CD4-positive, alpha-beta T cell treated with Interleukin-15 for 1 hour (primary cell): ENCODE measurements around the gene SIAE.
"Not testable (repeated sequence)": the region's sequence is repeated elsewhere in the genome, so short reads cannot be mapped to it uniquely, and the experiment has no call there.

ENCODE experiments used
- DNase-seq: peaks from one replicate; pipeline ENCODE4 v3.0.0-alpha.2; 2020

Gene SIAE

DNA sequence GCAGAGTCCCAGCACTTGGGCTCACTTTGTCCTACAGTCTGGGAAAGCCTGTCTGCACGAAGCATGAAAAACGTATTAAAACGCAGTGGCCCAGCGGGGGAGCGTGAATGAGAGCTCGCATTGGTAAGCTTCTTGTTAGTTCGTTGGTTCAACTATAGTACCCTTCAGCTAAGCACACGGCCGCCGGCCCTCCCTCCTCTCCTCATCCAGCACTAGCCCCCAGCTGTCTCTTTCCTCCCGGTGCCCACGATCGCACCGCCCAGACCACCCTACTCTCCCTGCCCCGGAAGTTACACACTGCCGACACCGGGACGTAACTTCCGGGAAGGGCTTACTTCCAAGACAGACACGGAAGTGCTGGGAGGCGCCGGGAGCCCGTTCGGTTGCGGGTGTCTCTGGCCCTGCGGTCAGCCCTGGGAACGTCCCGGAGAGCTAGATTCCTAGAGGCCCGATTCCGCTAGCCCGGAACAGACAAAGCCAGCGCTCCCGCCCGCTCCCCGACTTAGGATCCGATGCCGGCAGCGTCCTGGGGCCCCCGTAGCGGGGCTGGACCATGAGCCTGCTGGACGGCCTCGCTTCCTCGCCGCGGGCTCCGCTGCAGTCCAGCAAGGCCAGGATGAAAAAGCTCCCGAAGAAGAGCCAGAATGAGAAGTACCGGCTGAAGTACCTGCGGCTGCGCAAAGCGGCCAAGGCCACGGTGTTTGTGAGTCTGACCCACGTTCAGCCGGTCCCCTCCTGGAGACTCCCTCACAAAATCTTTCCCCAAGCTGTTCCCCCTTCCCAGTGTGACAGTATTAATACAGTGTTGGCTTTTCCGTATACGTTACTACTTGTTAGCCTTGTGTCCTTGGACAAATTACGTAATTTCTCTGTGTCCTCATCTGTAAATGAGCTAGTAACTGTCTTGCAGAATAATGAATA is 50.7 kb downstream of the SIAE start, which contains the start of gene TBRG1:
TBRG1 (plus strand) TSS at position 334 of the 921 bp plus-strand sequence; CDS start at position 554, 220 bp downstream.
- DNase-seq, result peak; percentile 86

DNA sequence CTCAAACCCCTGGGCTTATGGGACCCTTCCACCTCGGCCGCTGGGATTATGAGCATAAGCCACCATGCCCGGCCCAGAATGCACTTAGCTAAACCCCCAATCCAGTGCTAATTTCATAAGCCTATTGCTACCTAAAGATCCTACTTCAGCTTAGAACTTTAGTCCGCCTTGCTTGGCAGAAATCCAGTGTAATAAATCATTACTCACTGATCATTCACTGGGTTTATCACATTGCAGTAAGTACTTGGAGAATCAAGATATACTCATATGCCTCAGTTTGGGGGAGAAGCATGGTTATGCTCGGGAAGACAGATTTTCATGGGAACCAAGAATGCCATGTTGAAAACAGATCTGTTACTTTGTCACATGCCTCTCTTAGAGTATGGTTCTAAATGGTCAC is 54.7 kb downstream of the SIAE start:
- no peak for DNase-seq

DNA sequence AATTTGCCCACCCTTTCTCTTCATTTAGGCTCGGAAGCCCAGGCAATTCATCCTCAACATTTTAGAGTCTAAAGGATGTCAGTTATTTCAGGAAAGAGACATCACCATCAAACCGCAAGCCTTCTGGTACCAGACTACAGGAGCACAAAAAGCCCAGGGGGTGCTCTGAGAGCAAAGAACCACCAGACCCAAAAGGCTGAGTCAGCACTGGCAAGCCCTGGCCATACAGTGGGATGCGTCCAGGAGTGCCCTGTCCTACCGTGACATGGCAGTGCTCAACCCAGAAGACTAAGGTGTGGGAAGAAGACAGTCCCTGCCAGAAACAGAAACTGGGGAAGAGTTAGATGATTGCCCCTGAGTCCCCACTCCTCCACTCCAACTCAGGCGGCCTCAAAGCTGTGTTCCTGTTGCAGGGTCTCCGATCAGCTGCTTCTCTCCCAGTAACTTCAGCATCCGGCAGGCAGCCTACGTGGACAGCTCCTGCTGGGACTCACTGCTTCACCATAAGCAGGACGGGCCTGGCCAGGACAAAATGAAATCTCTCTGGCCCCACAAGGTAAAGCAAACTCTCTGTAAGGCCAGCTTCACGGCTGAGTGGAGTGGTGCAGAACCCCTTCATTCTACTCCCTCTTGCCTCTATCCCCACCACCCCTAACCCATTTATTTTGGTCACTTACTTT is 60.8 kb downstream of the SIAE start:
- DNase-seq, result no peak

DNA sequence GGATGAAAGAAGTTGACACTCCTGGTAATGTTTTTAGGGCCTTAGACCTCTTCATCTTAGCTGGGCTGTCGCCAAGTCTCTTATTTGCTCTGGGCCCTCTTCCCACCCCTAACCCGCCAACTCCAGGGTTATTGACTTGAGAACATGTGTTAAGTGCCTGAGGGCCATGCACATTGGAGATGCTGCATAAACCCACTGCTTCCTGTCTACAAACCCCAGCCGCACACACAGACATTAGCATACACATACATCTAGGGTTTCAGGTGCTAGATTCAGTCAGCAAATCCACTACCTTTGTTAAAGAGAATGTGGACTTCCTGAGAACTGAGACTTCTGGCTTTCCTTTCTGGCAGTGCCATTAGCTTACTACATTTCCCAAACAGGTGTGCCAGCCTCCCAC is 61.5 kb downstream of the SIAE start:
- no peak for DNase-seq

DNA sequence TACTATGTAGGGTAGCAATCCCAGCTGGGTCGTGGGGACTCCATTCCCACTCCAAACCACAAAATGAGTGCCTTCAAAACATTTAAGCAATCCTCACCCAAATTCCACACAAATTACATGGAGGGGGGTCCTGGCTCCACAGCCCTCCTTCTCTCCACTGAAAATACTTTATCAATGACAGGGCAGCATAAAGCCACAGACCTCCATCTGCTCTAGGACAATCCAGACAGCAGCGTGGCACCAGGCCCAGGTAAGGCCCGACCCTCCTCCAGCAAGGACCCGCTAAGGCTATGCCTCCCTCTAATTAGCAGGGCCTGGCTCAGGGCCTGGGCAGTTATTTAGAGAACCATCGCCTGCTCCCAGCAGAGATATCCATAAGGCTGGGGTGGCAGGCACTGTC is 62.5 kb downstream of the SIAE start, which contains the start of gene PANX3:
PANX3 (plus strand) TSS at position 365 of the 400 bp plus-strand sequence. CDS start 129 bp downstream, outside the sequence.
- no peak for DNase-seq

DNA sequence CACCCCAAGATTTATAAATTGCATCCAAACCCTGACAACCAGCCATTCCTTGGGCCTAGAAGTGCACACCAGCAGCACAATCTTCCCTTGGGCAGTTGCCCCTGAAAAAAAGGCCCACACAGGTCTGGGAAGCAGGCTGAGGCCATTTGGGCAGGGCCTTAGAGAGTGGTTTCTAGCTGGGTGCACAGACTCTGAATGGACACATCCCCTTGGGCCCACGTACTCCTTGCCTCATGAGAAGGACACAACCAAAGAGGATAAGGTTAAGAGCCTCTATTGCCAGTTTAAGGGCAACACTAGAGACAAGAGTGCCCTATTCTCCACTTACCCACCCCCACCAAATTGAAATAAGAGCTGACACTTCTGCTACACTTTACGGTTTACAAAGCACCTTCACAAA is 63.2 kb downstream of the SIAE start:
- no peak for DNase-seq

DNA sequence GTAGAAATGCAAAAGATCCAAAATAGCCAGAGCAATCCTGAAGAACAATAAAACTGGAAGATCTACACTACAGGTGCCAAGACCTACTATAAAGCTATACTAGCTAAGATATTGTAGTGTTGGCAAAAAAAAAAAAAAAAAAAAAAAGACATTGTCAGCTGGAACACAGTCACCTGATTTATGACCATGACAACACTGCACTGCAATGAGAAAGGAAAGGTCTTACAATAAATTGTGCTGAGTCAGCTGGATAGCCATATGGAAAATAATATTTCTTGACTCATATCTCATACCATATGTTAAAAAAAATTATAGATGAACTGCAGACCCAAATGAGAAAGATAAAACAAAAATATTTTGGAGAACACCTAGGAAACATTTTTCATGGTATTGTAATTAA is 65.4 kb downstream of the SIAE start:
- no peak for DNase-seq

DNA sequence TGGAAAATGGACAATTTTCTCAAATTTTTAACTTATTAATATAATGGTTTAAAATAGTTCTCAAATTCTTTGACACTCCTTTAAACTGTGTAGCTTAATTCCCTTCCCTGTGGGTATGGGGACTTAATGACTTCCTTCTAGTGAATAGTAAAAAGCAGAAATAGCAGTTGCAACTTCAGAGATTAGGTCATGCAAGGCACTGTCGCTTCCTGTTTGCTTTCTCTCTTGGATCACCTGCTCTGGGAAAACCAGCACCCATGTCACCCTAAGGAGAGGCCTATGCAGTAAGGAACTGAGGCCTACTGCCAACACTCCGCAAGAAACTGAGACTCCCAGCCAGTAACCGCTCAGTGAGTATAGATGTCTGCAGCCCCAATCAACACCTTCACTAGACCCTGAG is 67.8 kb downstream of the SIAE start:
- peak; percentile 25 for DNase-seq

DNA sequence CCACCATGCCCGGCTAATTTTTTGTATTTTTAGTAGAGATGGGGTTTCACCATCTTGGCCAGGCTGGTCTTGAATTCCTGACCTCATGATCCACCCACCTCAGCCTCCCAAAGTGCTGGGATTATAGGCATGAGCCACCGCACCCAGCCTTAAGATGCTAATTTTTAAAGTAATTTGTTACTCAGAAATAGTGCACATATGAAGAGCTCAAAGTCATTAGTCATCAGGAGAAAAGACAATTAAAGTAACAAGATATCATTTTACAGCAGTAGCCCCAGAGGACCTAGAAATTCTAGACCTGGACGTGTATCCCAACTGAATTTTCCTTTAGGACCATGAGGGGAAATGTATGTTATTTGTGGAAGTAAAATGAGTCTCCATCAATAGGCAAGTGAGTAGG is 70.8 kb downstream of the SIAE start:
- DNase-seq, result not testable (repeated sequence)

DNA sequence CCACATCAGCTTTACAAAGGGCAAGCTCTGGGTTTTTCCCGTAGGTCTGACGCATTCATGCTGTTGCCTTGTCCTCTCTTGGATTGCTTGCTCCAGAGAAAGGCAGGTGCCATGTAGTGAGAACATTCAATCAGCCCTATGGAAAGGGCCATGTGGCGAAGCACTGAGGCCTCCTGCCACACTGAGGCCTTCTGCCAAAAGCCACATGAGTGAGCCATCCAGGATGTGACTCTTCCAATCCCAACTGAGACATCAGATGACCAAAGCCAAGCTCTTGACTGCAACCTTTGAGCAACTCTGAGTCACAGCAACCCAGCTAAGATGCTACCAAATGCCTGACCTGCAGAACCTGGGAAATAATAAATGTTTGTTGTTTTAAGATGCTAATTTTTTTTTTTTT is 71.3 kb downstream of the SIAE start:
- no peak for DNase-seq

DNA sequence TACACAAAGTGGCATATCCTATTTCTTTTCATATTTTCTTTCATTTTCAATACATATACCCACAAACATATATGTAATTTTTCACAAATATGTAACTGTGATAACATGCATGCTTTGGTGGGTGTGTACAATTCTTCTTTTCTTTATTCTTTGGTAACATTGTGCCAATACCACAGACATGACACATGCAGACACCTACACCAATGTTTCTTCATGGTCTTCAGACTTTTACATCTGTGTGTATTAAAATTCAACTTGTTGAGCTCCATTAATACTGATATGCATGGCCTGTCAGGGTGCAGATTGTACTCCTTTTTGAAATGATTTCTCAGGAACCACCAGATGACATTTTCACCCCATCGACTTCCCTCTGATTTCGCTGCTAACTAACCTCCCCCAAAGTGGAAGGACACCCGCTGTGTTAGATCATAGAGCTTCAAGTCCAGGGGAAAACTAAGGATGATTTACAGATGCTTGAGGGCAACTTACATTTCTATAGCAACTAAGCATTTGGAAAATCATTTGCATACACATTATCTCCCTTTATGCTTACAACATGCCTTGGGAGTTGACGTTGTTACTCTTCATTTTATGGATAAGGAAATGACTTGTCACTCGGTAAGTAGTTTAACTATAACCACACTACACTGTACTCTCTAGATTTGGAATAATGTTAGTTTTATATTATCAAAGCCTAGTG is 72.8 kb downstream of the SIAE start:
- no peak for DNase-seq

DNA sequence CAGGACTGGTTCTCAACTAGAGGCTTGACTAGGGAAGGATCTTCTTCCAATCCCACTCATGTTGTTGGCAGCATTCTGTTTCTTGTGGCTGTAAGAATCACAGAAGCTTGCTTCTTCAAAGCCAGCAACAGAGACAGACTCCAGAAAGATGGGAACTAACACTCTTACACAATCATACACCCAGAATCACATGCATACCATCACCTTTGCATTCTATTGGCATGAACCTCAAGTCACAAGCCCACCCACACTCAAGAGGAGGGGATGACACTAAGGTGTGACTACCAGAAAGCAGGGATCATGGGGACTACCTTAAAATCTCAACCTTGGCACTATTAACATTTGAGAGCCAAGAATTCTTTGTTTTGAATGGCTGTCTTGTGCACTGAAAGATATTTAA is 75.9 kb downstream of the SIAE start:
- DNase-seq, result no peak

DNA sequence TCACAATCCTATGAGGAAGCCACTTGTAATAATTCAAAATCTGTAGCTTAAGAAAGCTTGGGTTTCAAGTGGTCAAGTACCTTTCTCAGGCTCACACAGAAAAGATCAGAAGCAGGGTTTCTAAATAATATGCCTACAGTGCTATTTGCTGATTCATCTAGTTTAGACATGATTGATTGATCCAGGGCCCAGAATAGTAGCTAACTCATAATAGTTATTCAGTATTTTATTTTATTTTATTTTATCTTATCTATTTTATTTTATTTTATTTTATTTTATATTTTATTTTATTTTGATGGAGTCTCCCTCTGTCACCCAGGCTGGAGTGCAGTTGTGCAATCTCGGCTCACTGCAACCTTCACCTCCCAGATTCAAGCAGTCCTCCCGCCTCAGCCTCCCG is 78.2 kb downstream of the SIAE start:
- no peak for DNase-seq

DNA sequence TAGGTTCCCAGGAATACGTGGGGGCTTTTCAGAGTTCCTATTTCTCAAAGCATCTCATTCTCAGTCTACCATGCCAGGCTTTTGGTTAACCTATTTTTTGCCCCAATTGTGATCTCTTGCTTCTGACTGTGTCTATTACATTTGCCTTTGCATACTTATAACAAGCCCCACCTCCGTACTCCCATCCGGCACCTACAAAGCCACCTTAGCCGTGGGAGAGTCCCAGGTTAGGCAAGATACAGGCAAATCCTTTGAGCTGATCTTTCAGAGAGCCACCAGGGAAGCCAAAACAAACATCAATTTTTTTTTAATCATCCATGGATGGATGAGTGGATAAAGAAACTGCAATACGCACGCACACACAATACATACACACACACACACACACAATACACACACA is 80.9 kb downstream of the SIAE start:
- no peak for DNase-seq

DNA sequence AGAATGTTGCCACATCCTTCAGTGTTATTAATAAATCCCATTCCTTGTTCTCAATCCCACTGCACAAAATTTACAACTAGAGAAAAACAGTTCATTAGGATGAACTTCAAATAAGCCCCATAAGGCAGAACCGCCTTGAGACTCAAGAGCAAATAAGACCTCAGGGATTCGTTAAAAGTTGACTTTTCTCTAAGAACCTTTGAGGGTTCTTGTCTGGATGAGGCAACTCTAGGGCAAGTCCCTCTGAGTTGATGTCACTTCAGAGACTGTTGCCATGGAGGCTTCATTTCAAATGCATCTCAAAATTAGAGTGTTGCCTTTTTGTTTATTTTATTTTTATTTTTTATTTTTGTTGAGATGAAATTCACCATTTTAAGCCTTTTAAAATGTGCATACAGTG is 82.1 kb downstream of the SIAE start:
- DNase-seq, result no peak

DNA sequence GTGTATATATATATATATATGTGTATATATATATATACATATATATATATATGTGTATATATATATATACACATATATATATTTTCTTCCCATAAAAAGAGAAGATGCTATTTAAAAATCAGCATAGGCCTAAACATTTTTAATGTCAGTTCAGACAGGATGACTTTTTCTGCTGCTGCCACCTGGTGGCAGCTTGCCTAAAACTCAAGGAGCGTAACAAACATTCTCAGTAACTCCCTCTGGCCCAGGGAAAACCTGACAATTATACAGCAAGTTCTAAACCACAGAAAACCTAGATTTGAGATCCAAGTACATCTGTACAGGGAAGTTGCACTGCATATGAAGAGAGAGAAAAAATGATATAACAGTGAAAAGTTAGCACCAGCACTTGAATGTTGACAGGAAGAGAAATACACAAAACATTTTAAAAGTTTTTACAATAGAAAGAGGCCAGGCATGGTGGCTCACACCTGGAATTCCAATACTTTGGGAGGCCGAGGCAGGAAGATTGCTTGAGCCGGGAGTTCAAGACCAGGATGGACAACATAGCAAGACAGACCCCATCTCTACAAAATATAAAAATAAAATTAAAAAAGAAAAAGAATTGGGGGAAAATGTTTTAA is 87.2 kb downstream of the SIAE start:
- no peak for DNase-seq

DNA sequence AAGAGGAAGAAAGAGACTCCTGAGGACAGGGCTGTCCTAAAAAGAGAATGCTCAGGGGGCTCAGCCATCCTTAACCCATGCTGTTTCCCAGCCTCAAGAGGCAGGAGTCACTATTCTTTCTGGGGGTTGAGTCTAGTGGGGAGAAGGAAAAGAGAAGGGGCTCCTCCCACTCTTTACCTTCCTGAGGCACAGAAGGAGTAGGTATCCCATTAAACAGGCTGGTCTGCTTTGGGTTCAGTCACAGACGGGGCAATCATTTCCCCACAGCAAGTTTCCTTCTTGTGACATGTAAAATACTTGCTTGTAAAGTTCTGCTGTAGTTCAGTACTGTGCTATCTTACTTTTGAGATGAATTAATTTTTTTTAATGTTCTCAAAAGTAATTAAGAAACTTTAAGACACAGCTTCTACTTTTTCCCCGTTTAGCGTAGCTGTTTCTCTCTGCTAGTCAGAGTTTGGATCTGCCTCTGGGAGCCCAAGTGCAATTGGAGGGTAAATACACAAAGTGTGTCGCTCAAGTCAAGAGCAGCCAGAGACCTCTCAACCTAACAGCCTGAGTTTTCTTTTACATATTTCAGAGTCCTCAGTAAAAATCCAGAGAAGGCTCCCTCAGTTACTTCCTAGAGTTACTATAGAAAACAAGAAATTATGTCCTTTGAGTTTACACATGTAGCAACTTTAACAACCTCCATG is 88.7 kb downstream of the SIAE start:
- DNase-seq, result no peak

DNA sequence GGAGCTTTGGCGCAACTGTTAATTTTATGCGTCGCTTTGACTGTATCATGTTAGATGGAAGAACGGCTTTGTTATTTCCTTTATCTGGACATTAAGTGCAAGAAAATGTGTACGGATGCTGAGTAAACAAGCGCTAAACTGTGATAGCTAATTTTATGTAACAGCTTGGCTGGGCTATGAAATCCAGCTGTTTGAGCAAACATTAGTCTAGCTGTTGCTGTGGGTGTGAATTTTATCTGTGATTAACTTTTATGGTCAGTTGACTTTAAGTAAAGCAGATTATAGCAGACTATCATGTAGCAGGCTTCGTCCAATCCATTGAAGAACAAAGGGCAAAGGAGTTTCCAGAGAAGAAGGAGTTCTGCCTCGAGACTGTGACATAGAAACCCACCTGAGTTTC is 89.8 kb downstream of the SIAE start:
- no peak for DNase-seq
